NB4 (cell line): ENCODE measurements around the gene RBM5.

Experiments used
- CTCF ChIP-seq: IDR thresholded peaks from one replicate; pipeline ENCODE4 v1.5.1; 2012; ENCODE audit warnings: low read depth, low read length
- MAX ChIP-seq: IDR thresholded peaks from 2 replicates; pipeline ENCODE4 v1.6.1; 2011; ENCODE audit warnings: low read depth, low read length
- POLR2A ChIP-seq: IDR thresholded peaks from 2 replicates; pipeline ENCODE4 v1.6.1; 2011; ENCODE audit warnings: mild to moderate bottlenecking; ENCODE audit not compliant: insufficient read length; ENCODE audit errors: extremely low read depth

GRCh38 chr3:50138266-50139200 is 49.8 kb downstream of the RBM5 start:
- TF ChIP-seq MAX = no peak
- TF ChIP-seq CTCF = no peak
- no peak for TF ChIP-seq POLR2A
